GM19099 (cell line): Measurements from ENCODE around the gene RAB11FIP4.
A peak's percentile ranks its signal among the peaks of the same experiment; 100 is the strongest.

ENCODE experiments used
- POLR2A ChIP-seq: IDR thresholded peaks from 3 replicates; pipeline ENCODE4 v1.6.1; 2011; ENCODE audit warnings: low read depth; ENCODE audit not compliant: insufficient read length; ENCODE audit errors: extremely low read depth

The RAB11FIP4 gene

GRCh38 chr17:31535581-31535981, 144.1 kb downstream of the RAB11FIP4 start:
- TF ChIP-seq POLR2A, result no peak

- TF ChIP-seq POLR2A, result no peak
Observed at GRCh38 chr17:31536451-31536850, 145.0 kb downstream of the RAB11FIP4 start.

GRCh38 chr17:31537565-31538011, 146.1 kb downstream of the RAB11FIP4 start:
- TF ChIP-seq POLR2A, result no peak

- no peak for TF ChIP-seq POLR2A
Observed at GRCh38 chr17:31538080-31538762, 146.7 kb downstream of the RAB11FIP4 start.

GRCh38 chr17:31540602-31541307, 149.3 kb downstream of the RAB11FIP4 start:
- TF ChIP-seq POLR2A, result no peak

GRCh38 chr17:31541559-31541958, 150.1 kb downstream of the RAB11FIP4 start:
- no peak for TF ChIP-seq POLR2A

GRCh38 chr17:31544186-31544585, 152.7 kb downstream of the RAB11FIP4 start:
- TF ChIP-seq POLR2A, result no peak

GRCh38 chr17:31546650-31547049, 155.2 kb downstream of the RAB11FIP4 start:
- TF ChIP-seq POLR2A, result no peak

GRCh38 chr17:31548709-31549108, 157.2 kb downstream of the RAB11FIP4 start:
- TF ChIP-seq POLR2A, result no peak

GRCh38 chr17:31549121-31549524, 157.6 kb downstream of the RAB11FIP4 start:
- TF ChIP-seq POLR2A, result no peak

GRCh38 chr17:31549525-31550388, 158.3 kb downstream of the RAB11FIP4 start:
- peak; percentile 63 for TF ChIP-seq POLR2A

GRCh38 chr17:31550389-31551056, 159.0 kb downstream of the RAB11FIP4 start:
- TF ChIP-seq POLR2A, result no peak

- TF ChIP-seq POLR2A, result no peak
Observed at GRCh38 chr17:31552568-31552967, 161.1 kb downstream of the RAB11FIP4 start.

- TF ChIP-seq POLR2A, result no peak
Observed at GRCh38 chr17:31553506-31553905, 162.0 kb downstream of the RAB11FIP4 start.

- no peak for TF ChIP-seq POLR2A
Observed at GRCh38 chr17:31554930-31555329, 163.5 kb downstream of the RAB11FIP4 start.
